GM21576 (cell line): ENCODE measurements around the gene GRXCR2.
"Not testable (repeated sequence)": the region's sequence is repeated elsewhere in the genome, so short reads cannot be mapped to it uniquely, and the experiment has no call there.

ENCODE experiments used
- ATAC-seq: cut with Tn5 transposase; IDR thresholded peaks from one replicate; pipeline ENCODE4 v1.9.1; 2021; ENCODE audit warnings: mild to moderate bottlenecking, moderate library complexity; ENCODE audit not compliant: unreplicated experiment

Gene GRXCR2, protein sequence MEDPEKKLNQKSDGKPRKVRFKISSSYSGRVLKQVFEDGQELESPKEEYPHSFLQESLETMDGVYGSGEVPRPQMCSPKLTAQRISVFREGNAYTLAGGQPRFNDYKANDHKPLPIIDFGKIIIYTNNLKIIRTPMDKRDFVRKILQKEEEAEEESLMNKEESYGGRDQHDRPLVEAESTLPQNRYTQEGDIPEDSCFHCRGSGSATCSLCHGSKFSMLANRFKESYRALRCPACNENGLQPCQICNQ

DNA sequence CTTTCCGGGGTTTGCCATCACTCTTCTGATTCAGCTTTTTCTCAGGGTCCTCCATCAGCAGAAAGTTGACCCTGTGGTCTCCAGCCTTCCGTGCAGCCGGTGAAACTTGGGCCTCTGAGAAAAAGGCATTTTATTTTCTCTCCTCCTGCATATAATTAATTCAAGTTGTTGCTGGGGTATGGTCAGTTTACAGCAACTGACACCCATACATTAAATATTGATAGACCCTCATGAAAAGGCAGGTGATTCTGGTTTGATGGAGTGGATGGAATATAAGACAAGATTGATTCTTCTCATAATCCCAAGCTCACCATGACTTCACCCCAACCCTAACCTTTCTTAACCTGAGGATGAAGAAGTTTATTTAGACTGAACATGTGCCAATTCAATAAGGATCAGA is at the start of gene GRXCR2:
Gene GRXCR2 (minus strand): TSS at position 101 of the 400 bp plus-strand sequence. CDS start 46 bp downstream, at position 55.
- ATAC-seq = no peak

DNA sequence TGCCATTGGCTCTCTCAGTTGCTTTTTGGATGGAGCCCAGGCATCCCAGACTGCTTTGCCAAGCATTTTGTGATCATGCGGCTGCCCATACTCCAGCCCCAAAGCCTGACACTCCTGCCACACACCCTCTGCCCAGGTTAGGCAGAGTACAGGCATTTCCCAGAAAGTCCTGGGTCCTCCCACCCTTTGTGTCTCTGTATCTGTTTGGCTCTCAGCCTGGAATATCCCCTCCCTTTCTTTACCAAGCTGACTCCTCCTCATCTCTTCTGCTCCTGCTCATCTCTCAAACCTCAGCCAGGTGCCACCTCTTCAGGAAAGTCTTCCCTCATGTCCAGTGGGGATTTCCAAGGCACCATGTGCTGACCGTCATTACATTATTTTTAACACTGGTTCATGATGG is 49.2 kb upstream of the GRXCR2 start:
- ATAC-seq = no peak

DNA sequence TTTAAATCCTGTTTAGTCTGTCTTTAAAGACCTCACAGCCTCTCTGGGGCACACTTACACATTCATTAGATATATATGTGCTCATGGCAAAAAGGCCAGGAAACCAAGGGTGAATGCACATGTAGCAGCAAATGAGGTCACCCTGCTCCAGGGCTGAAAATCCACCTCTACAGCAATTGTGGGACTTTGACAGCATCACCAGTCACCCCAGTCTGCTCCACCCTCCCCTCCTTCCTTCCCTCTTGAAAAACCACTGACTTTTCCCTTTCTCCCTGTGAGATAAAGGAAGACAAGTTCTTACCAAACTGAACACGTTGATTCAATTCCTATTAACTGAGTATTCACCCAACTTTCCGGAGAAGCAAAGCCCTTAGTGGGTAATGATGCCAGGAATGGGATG is 48.4 kb upstream of the GRXCR2 start:
- ATAC-seq = no peak

DNA sequence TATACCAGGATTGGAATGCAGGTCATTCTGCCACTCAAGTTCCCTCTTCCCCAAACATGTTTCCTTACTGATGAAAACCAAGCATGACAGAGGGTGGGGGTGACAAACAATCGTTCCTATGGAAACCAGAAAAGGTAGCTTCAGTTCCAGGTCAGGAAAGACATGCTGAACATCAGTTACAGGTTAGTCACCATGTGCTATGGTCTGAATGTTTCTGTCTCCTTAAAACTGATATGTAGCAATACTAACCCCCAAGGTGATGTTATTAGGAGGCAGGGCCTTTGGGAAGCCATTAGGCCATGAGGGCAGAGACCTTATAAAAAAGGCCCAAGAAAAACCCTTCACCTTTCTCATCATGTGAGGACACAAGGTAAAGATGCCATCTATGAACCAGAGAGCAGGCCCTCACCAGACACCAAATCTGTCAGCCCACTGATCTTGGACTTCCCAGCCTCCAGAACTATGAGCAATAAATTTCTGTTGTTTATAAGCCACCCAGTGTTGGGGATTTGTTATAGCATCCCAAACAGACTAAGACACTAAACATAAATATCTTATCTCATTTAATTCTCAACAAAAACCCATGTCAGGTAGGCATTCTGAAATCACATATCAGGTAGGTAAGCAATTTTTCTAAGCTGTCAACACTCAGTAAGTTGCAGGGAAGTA is 47.9 kb upstream of the GRXCR2 start:
- no peak for ATAC-seq

DNA sequence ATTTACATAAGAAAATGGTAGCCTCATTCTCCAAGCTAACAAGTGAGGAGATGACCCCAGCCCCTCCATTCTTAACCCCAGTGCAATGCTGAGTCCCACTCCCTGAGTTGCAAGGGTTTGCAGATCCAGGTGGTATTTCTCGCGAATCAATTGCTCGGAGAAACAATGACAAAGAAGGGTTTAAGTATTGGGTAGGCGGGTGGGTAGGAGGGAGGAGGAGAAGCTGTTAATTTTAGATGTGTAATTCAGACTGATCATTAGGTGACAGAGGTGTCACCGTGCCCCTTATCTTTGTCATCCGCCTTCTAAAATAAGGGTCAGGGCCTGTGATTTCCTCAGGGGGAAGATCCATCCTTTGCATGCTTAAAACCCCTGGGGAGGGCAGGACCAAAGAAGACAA is 46.6 kb upstream of the GRXCR2 start:
- ATAC-seq = no peak

DNA sequence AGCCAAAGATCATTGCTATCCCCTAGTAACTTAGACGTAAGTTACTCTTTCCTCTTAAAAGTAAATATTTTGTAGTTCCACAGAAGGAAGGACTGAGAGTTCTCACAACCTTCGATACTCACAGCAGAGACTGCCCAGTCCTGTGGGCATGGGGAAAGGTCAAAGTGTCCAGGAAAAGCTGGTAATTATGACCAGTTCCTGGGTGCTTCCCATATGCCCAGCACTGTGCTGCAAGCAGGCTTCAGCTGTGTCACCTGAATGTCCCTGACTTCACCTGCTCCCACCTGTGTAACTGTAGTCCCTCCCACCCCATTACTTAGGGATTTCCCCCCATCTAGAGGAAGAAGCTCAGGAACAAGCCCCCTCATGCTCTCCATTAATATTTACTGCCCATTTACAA is 45.6 kb upstream of the GRXCR2 start:
- ATAC-seq = no peak

DNA sequence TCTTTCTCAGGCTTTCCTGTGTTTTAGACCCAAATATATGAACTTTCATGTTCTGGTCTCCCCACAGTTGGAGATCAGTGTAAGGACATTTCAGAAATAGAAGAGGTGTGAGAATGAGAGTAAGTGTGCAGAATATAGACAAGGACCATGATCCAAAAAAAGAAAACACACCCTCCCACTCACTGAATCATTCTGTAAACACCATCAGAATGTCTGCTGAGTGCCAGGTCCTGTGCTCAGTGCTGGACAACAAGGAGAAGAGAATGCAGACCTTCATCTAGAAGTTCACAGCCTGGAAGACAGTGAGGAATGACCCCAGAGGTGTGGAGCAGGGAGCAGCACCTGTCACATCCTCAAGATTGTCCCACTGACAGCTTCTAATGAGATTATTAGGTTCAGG is 44.5 kb upstream of the GRXCR2 start:
- ATAC-seq = no peak

DNA sequence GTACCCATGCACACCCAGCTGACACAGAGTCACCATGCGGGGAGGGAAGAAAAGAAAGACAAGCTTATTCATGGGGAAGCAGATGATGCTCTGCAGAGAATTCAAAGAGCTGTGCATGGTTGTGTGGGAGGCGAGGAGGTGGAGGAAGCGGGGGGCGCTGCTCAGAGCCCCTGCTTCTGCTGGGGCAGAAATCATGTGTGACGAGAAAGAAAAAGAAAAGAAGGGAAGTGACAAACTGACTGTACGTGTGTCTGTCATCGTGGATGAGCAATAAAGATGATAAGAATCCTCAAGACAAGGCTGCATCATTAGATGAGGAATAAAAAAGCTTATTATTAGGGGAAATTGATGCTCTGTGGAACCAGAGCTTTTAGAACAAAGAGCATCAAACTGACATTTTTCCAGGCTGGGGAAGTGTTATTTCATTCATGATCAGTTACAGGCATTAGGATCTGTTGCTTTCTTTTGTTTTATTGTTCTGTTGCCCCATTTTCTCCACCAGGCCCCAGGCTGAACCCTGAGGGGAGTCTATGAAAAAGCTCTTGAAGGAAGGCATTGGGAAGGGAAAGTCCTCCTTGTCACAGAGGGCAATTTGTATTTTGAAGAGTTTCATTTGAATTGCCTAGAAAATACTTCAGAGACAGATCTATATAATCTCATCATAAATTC is 43.3 kb upstream of the GRXCR2 start:
- ATAC-seq = no peak

DNA sequence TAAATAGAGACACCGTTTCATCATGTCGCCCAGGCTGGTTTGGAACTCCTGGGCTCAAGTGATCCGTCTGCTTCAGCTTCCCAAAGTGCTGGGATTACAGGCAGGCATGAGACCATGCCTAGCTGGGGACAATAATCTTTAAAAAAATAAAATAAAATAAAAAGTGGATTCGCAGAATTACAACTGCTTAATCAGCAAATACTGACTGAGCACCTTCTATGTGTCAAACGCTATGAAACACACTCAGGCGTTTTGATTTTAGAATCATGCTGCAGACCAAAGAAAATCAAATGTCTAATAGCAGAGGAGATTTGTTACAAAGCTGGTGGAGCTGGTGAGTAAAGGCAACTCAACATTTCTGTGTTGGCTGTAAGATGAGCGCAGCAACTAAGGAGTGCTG is 40.9 kb upstream of the GRXCR2 start:
- no peak for ATAC-seq

DNA sequence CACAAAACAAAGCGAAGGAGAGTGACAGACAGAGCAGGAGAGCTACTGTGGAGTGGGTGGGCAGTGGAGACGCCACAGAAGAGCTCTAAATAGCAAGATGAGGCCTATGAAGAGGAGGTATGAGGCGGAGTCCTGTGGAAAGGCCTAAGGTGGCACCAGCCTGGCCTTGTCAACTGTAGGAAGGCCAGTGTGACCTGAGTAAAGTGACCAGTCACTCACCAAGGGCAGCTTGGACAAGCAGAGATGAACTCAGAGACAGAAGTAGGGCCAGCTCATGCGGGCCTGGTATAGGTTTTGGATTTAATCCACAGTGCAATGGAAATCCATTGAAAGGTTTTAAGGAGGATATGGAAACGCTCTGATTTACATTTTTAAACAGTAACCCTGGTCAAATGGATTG is 39.8 kb upstream of the GRXCR2 start:
- no peak for ATAC-seq

DNA sequence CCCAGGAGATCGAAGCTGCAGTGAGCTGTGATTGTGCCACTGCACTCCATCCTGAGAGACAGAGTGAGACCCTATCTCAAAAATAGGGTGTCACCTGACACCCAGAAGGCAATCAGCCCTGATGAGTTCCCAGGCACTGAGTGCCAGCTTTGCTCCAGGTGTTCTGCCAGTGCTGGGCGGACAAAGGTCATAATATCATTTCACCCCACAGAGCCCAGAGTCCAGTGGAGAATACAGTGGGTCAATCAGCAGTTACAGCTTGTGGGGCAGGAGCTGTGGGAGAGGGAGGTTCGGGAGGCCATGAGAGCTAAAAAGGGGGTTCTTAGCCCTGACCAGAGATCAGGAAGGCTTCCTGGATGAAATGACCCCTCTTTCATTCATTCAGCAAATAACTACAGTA is 39.2 kb upstream of the GRXCR2 start:
- ATAC-seq = no peak

DNA sequence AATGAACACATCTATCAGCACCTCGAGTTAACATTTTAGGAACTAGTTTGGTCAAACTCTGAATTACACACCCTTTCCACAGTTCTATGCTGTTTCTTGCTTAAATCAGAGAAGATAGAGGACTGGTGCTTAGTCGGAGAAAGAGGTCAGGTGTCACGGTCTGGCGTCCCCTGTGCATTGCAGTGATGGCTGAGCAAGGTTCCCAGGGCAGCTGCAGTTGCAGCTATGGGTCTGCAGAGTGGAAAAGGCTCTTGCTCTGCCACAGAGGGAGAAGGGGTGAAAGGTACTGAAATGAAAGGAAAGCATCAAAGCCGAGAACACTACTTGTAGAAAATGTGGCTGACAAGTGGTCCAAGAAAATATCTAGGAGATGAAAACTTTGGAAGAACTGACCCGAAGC is 38.4 kb upstream of the GRXCR2 start:
- no peak for ATAC-seq

DNA sequence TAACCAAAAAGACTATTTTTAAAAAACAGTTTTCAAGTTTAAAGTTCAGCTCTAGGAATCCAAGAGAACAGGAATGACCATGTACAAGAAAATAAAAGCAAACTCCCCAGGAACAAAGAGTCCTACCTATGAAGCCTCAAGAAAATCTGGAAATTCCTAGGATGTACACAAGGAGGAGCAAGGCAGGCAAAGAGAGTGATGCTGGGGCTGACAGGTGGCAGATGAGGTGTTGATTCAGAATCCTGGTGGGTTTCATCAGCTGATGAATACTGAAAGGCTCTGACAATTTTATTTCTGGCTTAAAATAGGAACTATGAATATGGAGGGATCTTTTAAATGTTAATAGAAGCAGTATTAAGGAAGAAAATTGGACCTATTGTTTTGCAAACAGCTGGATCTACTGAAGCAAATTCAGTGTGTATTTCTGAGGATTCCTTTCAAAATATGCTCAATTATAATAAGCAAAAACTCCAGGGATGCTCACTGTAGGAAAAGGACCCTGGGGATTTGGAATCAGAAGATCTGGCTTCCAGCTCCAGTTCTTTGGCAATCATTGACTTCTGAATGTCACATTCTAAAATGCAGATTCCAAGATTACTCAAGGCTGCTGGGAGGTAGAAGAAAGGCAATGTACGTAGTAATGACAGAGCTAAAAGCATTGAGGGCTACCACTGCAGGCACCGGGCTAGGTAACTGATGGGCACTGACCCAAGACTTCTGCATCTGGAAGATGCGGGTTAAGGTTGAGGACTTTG is 35.6 kb upstream of the GRXCR2 start:
- no peak for ATAC-seq

DNA sequence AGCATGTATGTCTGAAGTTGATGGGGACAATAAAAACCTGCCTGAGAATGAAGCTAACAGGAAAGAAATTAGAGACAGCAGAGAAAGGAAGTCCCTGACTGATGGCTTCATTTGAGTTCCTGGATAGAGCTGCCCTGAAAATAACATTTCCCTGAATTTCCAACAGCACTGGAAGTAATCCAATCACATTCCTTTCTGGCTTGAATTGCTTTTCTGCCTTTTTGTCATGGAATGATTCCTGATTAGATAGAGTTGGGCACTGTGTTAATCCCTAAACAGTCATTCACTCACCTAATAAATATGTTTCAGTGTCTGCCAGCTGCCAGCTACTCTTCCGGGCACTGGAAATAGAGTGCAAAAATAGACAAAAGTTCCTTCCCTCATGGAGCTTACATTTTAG is 33.6 kb upstream of the GRXCR2 start:
- no peak for ATAC-seq

DNA sequence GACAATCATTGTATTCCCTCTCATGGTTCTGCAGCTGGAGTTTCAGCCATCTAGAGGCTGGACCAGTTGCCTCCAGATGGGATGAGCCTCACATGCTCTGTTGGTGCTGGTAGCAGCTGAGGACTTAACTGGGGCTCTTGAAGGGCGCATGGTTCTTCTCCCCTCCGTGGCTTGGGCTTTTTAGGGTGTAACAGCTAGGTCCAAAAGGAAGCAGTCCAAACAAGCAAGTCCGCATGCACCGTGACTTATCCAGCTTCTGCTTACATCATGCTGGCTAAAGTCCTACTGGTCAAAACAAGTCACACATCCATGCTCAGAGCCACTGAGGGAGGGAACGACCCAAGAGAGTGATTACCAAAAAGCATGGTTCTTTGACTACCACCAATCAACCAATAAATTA is 31.9 kb upstream of the GRXCR2 start:
- ATAC-seq = no peak

DNA sequence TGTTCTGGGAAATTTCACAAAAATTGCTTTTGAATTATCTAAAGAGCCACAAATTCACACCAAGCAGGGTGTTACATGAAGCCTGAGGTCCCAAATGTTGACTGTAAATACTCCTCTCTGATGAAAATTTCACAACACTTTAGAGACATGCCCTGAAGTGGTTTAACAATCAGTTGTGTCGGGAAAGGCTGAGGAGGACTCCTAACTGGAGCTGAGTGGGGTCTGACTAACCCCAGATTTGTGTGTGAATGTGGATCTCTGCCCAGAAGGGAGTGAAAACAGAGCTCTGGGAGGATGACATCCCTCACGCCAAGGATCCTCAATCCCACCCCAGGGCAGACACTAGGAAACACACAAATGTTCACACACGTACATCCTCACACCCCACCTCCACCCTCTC is 31.1 kb upstream of the GRXCR2 start:
- no peak for ATAC-seq

DNA sequence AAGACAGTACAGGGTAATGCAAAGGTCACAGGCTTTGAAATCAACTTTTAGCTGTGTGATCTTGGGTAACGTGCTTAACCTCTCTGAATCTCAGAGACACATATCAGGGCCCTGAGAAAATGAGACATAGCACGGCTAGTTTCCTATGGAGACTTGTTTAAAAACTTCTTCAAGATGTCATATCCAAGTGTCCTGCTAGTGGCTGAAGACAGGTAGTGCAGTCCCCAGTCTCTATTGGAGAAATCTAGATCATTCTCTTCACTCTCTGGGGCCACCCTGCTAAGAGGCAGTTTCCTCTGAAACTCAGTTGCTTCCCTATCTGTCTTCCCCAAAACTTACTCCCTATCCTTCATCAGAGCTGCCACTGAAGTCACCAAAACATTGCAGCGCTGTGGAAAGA is 30.3 kb upstream of the GRXCR2 start:
- peak; percentile 56 for ATAC-seq

DNA sequence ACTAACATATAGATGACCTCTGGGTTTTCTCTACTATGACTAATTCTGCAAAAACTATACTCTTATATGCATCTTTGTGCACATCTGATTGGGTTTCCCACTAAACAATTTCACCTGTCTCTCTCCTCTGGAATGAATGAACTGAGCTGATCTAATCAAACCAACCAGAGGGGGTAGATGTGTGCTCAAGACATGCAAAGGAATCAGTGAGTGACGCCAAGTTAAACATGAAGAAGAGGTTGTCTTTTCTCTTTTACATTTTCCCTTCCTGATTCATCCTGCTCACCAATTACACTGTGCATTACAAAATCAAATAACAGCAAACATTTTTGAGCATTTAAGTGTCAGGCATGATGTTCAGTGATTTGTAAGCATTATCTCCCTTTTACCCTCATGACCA is 29.6 kb upstream of the GRXCR2 start:
- no peak for ATAC-seq

DNA sequence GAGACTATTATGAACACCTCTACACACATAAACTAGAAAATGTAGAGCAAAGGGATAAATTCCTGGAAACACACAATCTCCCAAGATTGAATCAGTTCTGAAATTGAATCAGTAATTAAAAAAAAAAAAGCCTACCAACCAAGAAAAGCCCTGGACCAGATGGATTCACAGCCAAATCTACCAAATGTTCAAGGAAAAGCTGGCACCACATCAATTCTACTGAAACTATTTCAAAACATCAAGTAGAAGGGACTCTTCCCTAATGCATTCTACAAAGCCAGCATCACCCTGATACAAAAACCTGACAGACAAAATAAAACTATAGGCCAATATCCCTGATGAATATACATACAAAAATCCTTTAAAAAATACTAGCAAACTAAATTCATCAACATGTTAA is 25.4 kb upstream of the GRXCR2 start:
- ATAC-seq = no peak

DNA sequence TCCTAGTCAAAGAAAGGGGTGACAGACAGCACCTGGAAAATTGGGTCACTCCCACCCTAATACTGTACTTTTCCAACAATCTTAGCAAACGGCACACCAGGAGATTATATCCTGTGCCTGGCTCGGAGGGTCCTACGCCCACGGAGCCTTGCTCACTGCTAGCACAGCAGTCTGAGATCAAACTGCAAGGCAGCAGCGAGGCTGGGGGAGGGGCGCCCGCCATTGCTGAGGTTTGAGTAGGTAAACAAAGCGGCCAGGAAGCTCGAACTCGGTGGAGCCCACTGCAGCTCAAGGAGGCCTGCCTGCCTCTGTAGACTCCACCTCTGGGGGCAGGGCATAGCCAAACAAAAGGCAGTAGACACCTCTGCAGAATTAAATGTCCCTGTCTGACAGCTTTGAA is 18.6 kb upstream of the GRXCR2 start:
- ATAC-seq = not testable (repeated sequence)

DNA sequence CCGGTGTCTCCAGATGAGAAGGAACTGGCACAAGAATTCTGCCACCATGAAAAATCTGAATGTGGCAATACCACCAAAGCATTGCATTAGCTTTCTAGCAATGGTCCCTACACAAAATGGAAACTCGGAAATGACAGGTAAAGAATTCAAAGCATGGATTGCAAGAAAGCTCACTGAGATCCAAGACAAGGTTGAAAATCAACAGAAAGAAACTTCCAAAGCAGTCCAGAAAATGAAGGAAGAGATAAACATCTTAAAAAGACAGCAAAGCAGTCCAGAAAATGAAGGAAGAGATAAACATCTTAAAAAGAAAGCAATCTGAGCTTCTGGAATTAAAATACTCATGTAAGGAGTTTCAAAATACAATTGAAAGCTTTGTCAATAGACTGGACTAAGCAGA is 16.8 kb upstream of the GRXCR2 start:
- ATAC-seq = no peak
